Measurements from ENCODE around the gene CTAGE1.

Gene CTAGE1

DNA sequence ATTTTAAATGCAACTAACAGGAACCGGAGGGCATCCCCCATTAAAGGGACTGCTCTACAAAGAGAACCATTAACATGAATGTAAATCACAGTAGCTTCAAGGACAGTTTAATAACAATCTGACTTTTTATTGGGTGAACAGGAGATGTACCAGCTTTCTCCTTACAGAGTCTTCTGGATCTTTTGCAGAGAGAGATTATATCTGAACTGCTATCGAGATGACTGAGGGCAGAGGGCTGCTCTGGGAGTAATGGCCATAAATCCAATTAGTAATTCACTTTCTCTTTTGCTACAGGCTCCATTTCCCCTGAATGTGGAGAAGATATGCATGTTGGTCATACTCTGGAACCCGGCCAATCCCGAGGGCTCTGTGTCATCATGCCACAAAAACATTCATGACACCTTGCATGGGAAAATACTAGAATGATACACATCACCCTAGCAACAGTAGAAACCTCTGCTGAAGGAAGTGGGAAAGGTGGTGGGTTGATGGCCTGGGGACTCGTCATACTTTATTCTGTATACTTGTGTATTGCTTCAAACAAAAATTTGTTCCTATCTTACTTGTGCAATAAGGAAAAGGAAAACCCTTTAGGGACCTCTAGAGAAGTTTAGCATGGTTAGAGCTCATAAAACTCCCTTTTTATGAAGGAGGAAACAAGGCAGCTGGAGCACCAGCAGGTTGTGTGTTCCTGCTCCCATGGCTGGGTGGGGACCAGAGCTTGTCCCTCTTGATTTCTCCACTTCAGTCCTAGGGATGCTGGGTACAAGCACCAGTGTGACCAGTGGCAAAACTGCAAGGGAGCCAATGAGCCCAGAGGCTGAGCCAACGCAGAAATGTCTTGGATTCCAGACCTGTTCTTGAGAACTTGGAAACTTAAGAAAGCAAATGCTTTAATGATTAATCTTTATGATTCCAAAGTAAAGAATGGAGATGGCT lies 26.0 kb downstream of the CTAGE1 start:
- peak; percentile 70 for DNase-seq (ENCODE audit: low spot score)

DNA sequence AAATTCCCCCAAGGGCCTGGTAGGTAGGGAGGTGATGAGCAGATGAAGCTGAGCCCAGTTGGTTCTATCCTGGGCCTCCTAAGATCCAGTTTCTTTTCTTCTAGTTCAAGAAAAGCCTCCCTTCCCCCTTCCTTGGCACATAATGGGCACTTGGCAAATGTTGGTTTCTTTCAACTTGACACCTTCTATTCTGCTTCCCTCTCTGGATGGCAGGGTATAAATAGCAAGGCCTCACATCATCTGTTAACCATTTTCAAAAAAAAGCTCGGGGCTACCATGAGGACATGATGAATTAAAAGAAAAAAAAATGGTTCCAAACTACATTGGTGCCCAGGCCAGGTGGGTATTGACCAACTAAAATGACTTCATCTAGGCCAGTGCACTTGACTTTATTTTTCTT lies 29.9 kb downstream of the CTAGE1 start:
- DNase-seq (ENCODE audit: low spot score), result no peak

DNA sequence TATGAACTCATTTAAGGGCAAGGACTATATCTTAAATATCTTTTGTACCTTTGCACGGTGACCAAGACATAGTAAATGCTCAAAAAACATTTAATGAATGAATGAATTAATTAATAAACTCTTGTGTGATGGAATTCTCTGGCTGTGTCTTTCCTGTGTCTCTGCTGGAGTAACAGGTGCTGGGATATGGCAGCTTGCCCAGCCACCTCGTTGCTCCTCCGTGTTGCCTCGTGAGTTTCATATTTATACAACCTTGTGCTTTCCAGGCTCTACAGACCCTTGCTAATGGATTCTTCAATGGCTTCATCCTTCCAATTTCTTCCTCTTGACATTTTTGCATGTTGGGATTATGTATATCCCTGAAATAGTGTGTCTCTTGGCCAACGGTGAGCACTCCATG lies 30.4 kb downstream of the CTAGE1 start:
- DNase-seq (ENCODE audit: low spot score), result no peak

DNA sequence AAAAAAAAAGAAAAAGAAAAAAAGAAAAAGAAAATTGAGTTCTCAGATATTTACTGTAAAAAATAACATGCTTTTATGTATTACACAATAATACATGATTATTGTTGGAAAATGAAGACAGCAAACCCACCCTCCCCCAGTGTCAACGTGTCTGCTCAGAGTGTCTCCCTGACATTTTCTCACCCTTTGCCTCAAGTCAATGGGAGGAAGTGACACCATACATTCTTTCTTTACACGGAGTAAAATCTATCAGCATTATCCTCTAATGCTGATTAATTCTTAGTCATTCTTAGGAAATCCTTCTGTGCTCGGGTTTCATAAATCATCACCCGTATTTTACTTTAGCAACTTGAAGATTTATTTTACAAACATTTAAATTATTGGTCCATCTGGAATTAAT lies 32.0 kb downstream of the CTAGE1 start:
- peak; percentile 78 for DNase-seq (ENCODE audit: low spot score)

DNA sequence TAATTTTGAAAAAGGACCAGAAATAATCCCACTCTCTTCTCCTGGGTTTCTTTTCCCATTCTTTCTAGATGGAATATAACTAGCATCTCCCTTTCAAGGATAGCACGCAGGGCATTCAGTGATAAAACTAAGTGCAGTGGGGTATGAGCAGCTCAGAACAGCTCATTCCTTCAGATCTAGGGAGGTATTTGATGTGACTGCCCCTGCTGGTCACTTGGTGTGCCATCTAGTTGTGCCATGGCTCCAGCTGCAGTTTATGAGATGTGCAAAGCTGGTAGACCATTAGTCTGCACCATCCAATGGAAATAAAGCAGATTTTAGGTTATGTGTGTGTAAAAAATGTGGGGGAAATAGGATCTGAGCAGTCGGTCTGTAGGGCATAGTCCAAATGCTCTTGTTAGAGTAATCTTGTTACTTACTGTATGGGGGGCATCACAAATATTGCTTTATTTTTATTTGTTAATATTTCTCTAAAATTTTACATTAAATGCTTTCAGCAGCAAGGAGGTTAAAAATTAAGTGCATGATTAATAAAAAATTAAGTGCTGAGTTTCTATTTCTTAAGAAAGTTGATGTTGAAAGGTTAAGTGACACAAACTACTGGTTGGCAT lies 38.9 kb downstream of the CTAGE1 start:
- DNase-seq (ENCODE audit: low spot score), result peak; percentile 61

DNA sequence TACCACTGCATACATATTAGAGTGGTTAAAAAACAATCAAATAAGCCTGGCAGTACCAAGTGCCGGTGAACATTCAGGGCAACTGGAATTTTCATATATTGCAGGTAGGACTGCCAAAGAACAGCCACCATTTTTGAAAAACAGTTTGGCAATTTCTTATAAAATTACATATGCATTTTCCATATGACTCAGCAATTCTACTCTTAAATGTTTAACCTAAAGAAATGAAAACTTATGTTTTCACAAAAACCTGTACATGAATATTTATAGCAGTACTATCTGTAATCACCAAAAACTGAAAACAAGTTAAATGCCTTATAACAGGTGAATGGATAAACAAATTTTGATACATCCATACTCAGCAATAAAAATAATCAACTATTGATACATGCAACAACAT lies 39.9 kb downstream of the CTAGE1 start:
- DNase-seq (ENCODE audit: low spot score), result no peak

DNA sequence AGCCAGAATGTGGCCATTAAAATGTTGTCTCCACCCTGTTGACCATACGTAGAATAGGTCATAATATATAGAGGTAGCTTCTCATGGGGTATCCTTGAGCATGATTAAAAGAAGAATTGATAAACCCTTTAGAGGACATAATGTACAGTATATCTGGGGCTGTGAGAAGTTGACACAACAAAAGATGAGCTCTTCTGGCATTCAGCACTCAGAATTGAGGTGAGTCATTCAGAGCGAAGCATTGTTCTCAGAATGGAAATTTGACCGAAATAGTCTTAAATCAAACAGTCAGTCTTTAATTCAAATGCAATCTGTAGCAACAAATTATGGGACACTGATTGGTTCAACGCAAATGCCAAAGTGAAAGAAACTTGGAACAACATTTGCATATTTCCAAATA lies 47.3 kb downstream of the CTAGE1 start:
- no peak for DNase-seq (ENCODE audit: low spot score)

DNA sequence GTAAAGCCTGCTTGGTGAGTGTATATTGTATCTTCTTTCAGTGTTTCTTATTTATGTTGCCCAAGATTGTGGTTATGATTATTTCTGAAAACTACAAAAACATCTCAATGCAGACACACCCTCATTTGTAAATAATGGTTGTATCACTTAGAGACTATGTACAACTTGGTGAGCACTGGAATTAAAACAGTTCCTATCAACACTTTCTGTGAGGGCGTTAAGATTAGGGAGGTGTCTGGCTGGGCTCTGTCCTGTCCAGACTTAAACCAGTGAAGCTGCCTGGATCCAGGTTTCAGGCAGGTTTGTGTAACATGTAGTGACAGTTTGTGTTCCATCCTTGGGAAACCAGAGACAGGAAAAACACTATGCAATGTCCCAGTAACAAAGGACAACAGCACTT lies 49.7 kb downstream of the CTAGE1 start:
- no peak for DNase-seq (ENCODE audit: low spot score)

DNA sequence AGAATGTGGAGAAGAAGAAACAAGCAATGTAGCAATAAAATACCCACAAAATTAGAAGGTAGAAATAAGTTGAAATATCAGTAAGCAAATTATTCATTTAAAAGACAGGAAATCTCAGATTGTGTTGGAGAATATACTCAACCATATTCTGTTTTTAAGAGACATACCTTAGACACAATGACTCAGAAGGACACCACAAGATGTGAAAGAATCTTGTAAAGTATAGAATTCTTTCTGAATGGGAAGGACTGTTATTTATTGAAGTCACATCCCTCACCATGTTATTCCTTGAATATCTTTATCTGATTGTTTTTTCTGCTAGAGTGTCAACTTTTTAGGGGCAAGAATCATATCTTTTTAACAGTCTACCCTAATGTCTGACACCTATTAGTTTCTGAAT lies 50.4 kb downstream of the CTAGE1 start:
- no peak for DNase-seq (ENCODE audit: low spot score)

DNA sequence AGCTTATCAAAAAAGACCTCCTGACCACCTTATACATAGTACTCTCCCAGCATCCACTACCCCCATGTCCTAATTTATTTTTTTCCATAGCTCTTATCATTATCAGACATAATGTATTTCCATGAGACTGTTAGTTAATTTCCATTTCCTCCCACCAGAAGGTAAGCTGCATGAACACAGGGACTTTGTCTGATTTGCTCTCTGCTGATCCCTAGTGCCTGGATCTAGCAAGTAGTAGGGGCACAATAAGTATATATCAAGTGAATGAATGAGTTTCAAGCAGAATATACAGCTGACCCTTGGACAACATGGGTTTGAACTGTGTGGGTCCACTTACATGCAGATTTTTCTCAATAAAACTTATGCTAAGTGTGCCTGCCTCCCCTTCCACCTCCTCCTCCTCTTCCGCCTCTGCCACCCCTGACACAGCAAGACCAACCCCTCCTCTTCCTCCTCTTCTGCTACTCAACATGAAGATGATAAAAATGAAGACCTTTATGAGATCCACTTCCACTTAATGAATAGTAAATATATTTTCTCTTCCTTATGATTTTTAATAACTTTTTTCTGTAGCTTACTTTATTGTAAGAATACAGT lies 53.8 kb downstream of the CTAGE1 start:
- no peak for DNase-seq (ENCODE audit: low spot score)

All from AG20443 (cell line).